ENCODE measurements around the gene PIPOX.

PIPOX gene

GRCh38 chr17:29010129-29010528, 32.8 kb upstream of the PIPOX start:
- no peak overlapping the region for H3K4me3 ChIP-seq (ENCODE audit: low read length)
- no peak for DNase-seq (ENCODE audit: low read depth)
- TF ChIP-seq CTCF (conservative IDR thresholded peaks at IDR 0.05; ENCODE audit: low read length), result no peak

GRCh38 chr17:29010586-29010985, 32.4 kb upstream of the PIPOX start:
- DNase-seq (ENCODE audit: low read depth), result no peak
- no peak overlapping the region for H3K4me3 ChIP-seq (ENCODE audit: low read length)
- no peak for TF ChIP-seq CTCF (conservative IDR thresholded peaks at IDR 0.05; ENCODE audit: low read length)

- TF ChIP-seq CTCF (conservative IDR thresholded peaks at IDR 0.05; ENCODE audit: low read length), result no peak
- no peak overlapping the region for H3K4me3 ChIP-seq (ENCODE audit: low read length)
- no peak for DNase-seq (ENCODE audit: low read depth)
Observed at GRCh38 chr17:29012535-29012934, 30.4 kb upstream of the PIPOX start.

- DNase-seq (ENCODE audit: low read depth), result no peak
- TF ChIP-seq CTCF (conservative IDR thresholded peaks at IDR 0.05; ENCODE audit: low read length), result no peak
- H3K4me3 ChIP-seq (ENCODE audit: low read length), result no peak overlapping the region
Observed at GRCh38 chr17:29014716-29015115, 28.2 kb upstream of the PIPOX start.

- no peak overlapping the region for H3K4me3 ChIP-seq (ENCODE audit: low read length)
Observed at GRCh38 chr17:29016345-29017210, 26.4 kb upstream of the PIPOX start.

GRCh38 chr17:29018788-29019474, 24.0 kb upstream of the PIPOX start:
- no peak for DNase-seq (ENCODE audit: low read depth)
- TF ChIP-seq CTCF (conservative IDR thresholded peaks at IDR 0.05; ENCODE audit: low read length), result no peak
- H3K4me3 ChIP-seq (ENCODE audit: low read length), result no peak overlapping the region

More at GRCh38 chr17:29016345-29017210, 26.4 kb upstream of the PIPOX start:
- DNase-seq (ENCODE audit: low read depth), result no peak
- TF ChIP-seq CTCF (conservative IDR thresholded peaks at IDR 0.05; ENCODE audit: low read length), result no peak

Measured in AG10803 (cell line).